Calu3 (cell line): ENCODE measurements around the gene SLC27A1. TPM values are rescaled to one million over a fixed set of nuclear protein-coding genes. Genes with fewer than 3 reads are reported as not detected.
"Not testable (repeated sequence)": the region's sequence is repeated elsewhere in the genome, so short reads cannot be mapped to it uniquely, and the experiment has no call there.

Source experiments
- BruUV-seq: library from RNA; stranded (reverse); fragments of 400-500 nt; replicated peaks from 2 replicates; lab custom pipeline; 2021; lab: Mats Ljungman, UMichigan
- CTCF ChIA-PET: fragments of 300-600 bp; sonication (Branson Sonifier 250); formaldehyde crosslinking; loops from one replicate; lab custom pipeline; 2022; ENCODE audit warnings: antibody characterized with exemption; lab: Charles Lee
- DNase-seq: peaks from one replicate; pipeline ENCODE4 v3.0.0; 2022
- H3K27ac Mint-ChIP-seq: one replicate; pipeline ENCODE4 v1.8.0; 2022; ENCODE audit warnings: mixed read lengths; ENCODE audit not compliant: unreplicated experiment
- H3K27me3 Mint-ChIP-seq: one replicate; pipeline ENCODE4 v1.8.0; 2022; ENCODE audit warnings: mixed read lengths; ENCODE audit not compliant: unreplicated experiment
- H3K36me3 Mint-ChIP-seq: one replicate; pipeline ENCODE4 v1.8.0; 2022; ENCODE audit warnings: mild to moderate bottlenecking, moderate library complexity, mixed read lengths; ENCODE audit not compliant: insufficient read depth, unreplicated experiment
- H3K4me1 Mint-ChIP-seq: one replicate; pipeline ENCODE4 v1.8.0; 2022; ENCODE audit warnings: mild to moderate bottlenecking, low read depth, mixed read lengths; ENCODE audit not compliant: unreplicated experiment
- H3K4me3 Mint-ChIP-seq: one replicate; pipeline ENCODE4 v1.8.0; 2022; ENCODE audit warnings: mild to moderate bottlenecking, low read depth, moderate library complexity, mixed read lengths; ENCODE audit not compliant: unreplicated experiment
- H3K9me3 Mint-ChIP-seq: one replicate; pipeline ENCODE4 v1.8.0; 2022; ENCODE audit warnings: low read depth, mixed read lengths; ENCODE audit not compliant: unreplicated experiment
- CTCF ChIP-seq: fragments of 200-600 bp; IDR thresholded peaks from one replicate; pipeline ENCODE4 v1.8.0; 2022; ENCODE audit warnings: antibody characterized with exemption; ENCODE audit not compliant: unreplicated experiment
- intact Hi-C: fragments of 100-400 bp; cut with micrococcal nuclease; formaldehyde crosslinking; loops from one replicate; pipeline ENCODE4 v1.10.0; 2022; ENCODE audit not compliant: unreplicated experiment
- total RNA-seq: library from RNA; stranded (reverse); gene quantifications from 2 replicates; pipeline ENCODE4 v1.2.3, GENCODE V29; 2022

Gene SLC27A1
- total RNA-seq, 1 experiment from 2014 or later = 42.5 TPM

- DNase-seq = peak; percentile 78
- TF ChIP-seq CTCF = no peak
- peak overlapping the region; percentile 72 for H3K4me3 Mint-ChIP-seq
- peak overlapping the region; percentile 77 for H3K27ac Mint-ChIP-seq
- BruUV-seq = no TSS peak
- peaks cover 67% of the 10 kb centered on the region for H3K36me3 Mint-ChIP-seq
- H3K9me3 Mint-ChIP-seq = no peaks in the 10 kb centered on the region
- H3K4me1 Mint-ChIP-seq = peaks cover 6% of the 10 kb centered on the region
- CTCF ChIA-PET = interaction anchor here (0.7 to 1.0 kb wide), 2 partner anchors 41 to 157 kb away, joined by 3 to 7 read pairs; partner anchors contain the start of gene SLC27A1
- intact Hi-C loops = loop anchor here (5.0 kb wide), 1 partner anchor 35 kb away; no protein-coding TSS in a partner anchor
- no peaks in the 10 kb centered on the region for H3K27me3 Mint-ChIP-seq
These were observed 41.6 kb downstream of the SLC27A1 start for GRCh38 chr19:17511724-17512573.

- CTCF ChIA-PET = no interaction called here
- Mint-ChIP-seq H3K27me3 (no peaks in the 10 kb centered on the region), H3K36me3 (peaks cover 70% of the 10 kb centered on the region), H3K9me3 (no peaks in the 10 kb centered on the region), H3K4me3 (peak overlapping the region; percentile 72), H3K27ac (peak overlapping the region; percentile 50), H3K4me1 (peaks cover 6% of the 10 kb centered on the region)
- TSS peak; percentile 11 for BruUV-seq
- no peak for DNase-seq
- intact Hi-C loops = loop anchor here (5.0 kb wide), 1 partner anchor 35 kb away; no protein-coding TSS in a partner anchor
- no peak for TF ChIP-seq CTCF
These were observed 42.2 kb downstream of the SLC27A1 start for GRCh38 chr19:17512574-17512939.

GRCh38 chr19:17515408-17516149, 45.3 kb downstream of the SLC27A1 start:
- Mint-ChIP-seq H3K9me3 (no peaks in the 10 kb centered on the region), H3K4me3 (no peak overlapping the region), H3K36me3 (peaks cover 49% of the 10 kb centered on the region), H3K4me1 (no peaks in the 10 kb centered on the region), H3K27ac (no peak overlapping the region), H3K27me3 (no peaks in the 10 kb centered on the region)
- no peak for DNase-seq
- CTCF ChIA-PET = interaction anchor here (0.8 kb wide), 1 partner anchor 12 kb away, joined by 3 read pairs; no protein-coding TSS in a partner anchor
- BruUV-seq = no TSS peak
- TF ChIP-seq CTCF = no peak
- intact Hi-C loops = no loop called here

GRCh38 chr19:17517898-17518297, 47.6 kb downstream of the SLC27A1 start:
- DNase-seq = no peak
- Mint-ChIP-seq H3K27me3 (no peaks in the 10 kb centered on the region), H3K27ac (no peak overlapping the region), H3K36me3 (peaks cover 36% of the 10 kb centered on the region), H3K4me3 (no peak overlapping the region), H3K9me3 (no peaks in the 10 kb centered on the region), H3K4me1 (no peaks in the 10 kb centered on the region)
- no peak for TF ChIP-seq CTCF
- no TSS peak for BruUV-seq
- CTCF ChIA-PET = interaction anchor here (0.9 kb wide), 1 partner anchor 12 kb away, joined by 5 read pairs; no protein-coding TSS in a partner anchor
- intact Hi-C loops = no loop called here

- H3K27ac Mint-ChIP-seq, H3K4me3 Mint-ChIP-seq, H3K27me3 Mint-ChIP-seq, BruUV-seq, intact Hi-C loops, H3K4me1 Mint-ChIP-seq, DNase-seq, CTCF ChIA-PET, H3K9me3 Mint-ChIP-seq: not testable (repeated sequence)
- peaks cover 38% of the 10 kb centered on the region for H3K36me3 Mint-ChIP-seq
These were observed 48.3 kb downstream of the SLC27A1 start for GRCh38 chr19:17518654-17519053.
